Stimulated activated CD8-positive, alpha-beta memory T cell treated with anti-CD3 and anti-CD28 coated beads, Interleukin-7, amount 100 ng/mL, for 4 hours (primary cell): Measurements from ENCODE around the gene AQP7.
A peak's percentile ranks its signal among the peaks of the same experiment; 100 is the strongest.
"Not testable (repeated sequence)": the region's sequence is repeated elsewhere in the genome, so short reads cannot be mapped to it uniquely, and the experiment has no call there.

Source experiments
- DNase-seq, 2 donors: peaks; one replicate each; pipeline ENCODE4 v3.0.0-alpha.2; 2020; ENCODE audit warnings: low read depth in 2 of 2

Gene AQP7

DNA sequence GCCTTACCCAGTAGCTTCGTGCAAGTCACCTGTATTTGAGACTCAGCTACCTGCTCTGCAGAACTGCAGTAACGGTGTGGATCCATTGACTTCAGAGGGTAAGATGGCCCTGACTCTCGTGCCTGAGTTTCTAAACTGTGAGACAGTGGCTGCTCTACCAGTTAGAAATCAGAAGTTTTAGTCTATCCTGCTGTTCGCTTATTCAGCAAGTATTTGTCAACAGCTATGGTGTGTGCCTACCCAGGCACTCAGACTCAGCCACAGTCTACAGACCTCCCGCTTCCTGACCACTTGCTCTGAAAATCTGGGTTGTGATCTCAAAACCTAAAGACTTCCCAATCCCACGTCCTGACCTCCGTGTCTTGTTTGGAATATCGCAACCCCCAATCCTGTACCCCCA lies 31.5 kb upstream of the AQP7 start:
- DNase-seq = no peak

DNA sequence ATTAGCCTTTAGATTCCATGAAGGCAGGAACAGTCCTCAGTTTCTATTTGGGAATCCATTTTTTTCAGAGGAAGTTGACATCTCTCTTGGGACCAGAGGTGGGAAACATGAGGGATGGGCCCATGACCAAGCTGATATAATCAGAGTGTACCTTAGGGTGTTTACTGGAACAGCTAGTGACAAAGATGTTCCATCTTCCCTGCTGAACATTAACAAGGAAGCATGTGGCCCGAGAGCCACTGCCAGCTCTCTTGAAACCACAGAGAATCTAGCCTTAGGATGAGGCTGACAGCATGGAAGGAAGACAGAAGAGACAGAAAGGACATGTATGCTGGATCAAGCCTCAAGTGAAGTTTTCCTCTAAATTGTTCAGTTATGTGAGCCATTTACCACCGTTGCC lies 29.1 kb upstream of the AQP7 start:
- DNase-seq = no peak

DNA sequence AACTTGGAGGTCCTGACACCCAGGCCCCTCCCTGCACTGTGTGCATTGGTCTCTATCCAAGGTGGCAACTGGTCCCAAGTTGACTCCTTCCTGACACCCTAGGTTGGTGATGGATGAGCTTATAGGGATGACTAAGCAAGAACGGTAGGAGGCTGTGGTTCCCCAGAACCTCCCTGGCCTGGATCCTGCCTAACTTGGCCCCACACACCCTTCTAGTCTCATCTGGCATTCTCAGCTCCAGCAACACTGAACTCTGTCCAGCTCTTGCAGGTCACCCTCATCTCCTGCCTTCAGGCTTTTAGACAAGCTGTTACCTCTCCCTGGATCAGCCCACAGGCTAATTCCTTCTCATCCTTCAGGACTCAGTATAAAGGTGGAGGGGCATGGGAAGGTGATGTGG lies 28.6 kb upstream of the AQP7 start:
- no peak for DNase-seq

DNA sequence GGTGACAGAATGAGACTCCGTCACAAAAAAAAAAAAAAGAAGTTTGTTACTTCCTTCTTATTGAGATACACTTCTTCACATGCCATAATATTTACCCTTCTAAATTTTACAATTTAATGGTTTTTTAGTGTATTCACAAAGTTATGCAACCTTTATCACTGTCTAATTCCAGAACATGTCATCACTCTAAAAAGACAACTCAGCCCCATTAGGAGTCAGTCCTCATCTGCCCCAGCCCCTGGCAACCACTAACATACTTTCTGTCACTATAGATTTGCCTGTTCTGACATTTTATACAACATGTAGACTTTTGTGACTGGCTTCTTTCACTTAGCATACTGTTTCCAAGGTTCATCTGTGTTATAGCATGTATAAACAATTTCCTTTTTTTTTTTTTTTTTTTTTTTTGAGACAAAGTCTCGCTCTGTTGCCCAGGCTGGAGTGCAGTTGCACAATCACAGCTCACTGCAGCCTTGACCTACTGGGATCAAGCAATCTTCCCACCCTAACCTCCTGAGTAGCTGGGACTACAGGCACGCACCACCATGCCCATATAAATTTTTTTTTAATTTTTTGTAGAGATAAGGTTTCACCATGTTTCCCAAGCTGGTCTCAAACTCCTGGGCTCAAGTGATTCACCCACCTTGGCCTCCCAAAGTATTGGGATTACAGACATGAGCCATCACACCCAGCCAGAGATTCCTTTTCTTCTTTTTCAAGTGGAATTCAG lies 27.1 kb upstream of the AQP7 start:
- DNase-seq = no peak

DNA sequence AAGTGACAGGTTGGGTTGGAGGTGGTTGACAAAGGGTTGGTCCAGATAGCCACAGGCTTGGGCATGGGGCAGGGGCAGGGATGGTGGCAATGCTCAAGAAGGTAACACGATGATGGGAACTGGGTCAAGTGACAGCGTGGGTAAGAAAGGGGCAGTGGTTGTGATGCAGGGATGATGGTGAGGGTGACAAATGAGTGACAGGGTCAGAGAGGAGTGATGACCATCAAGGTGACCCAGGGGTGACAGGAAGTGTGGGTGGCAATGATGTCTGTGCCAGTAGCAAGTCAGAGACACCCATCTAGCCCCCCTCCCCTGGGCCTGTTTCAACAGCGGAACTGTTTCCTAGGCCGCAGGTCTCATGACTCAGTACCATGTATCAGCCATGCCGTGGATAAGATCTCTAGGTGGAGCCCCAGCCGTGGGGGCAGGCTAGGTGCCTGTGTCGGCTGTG lies 24.5 kb upstream of the AQP7 start:
- DNase-seq = peak in 1 of 2 donors; percentile 14

DNA sequence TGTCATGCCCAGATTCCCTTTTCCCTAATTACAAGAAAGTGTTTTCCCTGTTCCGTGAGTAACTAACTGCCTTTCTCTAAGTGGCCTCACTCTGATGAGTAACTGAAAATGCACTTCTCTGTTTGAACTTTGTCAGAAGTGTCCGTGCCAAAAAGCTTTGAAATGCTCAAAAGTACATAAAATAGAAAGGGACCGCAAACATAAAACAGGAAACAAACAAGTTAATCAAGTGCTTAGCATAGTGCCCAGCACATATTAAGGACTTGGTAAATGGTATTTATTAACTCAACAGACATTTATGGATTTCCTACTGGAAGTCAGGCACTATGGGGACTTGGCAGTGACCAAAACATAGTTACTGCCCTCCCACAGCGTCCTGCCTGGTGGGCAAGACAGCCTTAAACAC lies 22.8 kb upstream of the AQP7 start:
- DNase-seq = no peak

DNA sequence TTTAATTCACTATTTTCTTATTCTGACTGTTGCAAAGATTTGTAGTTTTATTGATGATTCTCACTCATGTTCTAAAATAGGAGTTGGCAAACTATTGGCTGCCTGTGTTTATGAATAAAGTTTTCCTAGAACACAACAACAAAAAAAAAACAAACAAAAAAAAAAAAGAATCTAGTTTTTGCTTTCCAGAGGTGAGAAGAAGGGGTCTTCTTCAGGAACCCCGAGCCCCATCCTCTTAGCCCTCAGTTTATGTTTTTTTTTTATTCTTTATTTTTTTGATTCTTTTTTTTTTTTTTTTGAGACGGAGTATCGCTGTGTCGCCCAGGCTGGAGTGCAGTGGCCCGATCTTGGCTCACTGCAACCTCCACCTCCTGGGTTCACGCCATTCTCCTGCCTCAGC lies 22.1 kb upstream of the AQP7 start:
- DNase-seq = not testable (repeated sequence)

DNA sequence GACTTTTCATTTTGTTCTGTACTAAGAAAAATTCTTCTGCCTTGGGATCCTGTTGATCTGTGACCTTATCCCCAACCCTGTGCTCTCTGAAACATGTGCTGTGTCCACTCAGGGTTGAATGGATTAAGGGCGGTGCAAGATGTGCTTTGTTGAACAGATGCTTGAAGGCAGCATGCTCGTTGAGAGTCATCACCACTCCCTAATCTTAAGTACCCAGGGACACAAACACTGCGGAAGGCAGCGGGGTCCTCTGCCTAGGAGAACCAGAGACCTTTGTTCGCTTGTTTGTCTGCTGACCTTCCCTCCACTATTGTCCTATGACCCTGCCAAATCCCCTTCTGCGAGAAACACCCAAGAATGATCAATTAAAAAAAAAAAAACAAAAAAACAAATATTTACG lies 21.7 kb upstream of the AQP7 start:
- DNase-seq = not testable (repeated sequence)

DNA sequence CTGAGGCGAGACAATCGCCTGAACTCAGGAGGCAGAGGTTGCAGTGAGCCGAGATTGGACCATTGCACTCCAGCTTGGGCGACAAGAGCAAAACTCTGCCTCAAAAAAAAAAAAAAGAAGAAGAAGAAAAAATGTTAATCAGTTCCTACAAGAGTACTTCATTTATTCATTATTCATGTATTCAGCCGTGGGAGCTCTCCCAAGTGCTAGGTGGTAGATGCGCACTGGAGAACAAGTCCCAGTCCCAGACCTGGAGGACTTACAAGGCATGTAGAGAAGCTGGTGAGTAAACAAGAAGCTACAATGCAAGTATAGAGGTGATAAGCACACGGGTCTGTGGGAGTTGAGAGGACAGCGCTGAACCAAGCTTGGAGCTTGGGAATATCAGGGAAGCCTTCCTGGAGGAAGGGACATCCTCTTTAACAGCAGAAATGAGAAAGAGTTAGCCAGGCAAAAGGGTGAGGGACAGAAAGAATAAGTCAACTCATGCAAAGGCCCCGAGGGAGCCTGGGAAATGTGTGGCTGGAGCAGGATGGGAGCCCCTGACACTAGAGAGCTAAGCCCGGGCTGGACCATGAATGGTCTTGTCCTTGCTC lies 17.4 kb upstream of the AQP7 start:
- DNase-seq = no peak

DNA sequence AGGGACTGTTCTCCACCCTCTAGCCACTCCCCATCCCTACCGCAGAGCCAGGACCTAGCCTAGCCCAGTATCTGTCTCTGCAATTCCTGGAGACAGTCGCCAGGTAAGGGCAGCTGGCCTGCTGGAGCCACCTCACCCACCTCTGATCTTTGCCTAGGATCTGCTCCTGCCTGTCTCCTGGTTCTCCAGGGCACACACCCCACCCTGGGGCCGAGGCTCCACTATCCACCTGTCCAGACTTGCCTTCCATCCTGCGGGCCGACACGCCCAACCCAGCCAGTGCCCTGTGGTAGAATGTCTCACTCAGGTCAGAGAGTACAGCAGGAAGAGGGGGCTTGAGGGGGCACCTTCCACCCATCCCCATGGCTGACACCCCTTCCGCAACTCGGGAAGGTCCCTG lies 15.7 kb upstream of the AQP7 start:
- no peak for DNase-seq

DNA sequence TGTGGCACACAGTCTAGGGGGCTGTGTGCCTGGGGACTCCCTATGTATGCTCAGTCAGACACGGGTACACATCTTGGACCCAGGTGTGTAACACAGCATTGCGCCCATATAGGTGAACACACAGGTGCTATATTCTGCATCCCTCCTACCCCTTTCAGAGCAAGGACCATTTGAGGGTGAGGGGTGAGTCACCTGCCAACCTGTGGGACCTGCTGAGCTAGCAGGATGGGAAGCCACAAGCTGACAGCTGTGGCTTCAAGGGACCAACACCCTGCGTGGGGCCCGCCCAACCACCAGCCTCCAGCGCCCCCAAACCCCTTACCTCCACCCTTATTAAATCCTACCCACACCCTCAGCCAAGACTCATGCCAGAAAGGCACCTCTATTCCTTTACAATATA lies 14.6 kb upstream of the AQP7 start:
- DNase-seq = peak; percentile 12 to 25

DNA sequence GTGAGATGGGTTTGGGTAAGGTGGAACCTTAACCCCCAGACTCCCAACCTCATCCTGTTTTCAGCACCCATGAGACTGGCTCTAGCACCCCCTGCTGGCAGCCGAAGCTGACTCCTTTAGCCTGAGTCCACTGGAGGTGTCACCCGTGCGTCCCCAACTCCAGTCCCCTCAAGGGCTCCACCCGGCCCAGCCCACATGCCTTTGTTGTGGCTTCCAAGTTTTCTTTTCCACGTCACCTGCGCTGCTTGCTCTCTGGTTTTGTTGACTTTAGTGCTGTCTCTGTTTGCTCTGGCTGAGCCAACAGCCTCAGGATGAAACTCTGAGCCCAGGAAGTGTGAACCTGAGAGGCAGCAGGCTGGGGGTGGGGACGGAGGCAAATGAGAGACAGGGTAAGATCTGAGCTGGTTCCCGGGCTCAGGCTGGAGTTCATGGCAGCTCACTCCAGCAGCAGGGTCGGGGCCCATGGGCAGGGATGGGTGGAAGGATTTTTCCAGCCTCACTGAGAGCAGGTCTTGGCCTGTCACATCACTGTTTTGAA lies 13.2 kb upstream of the AQP7 start:
- peak; percentile 55 to 66 for DNase-seq

DNA sequence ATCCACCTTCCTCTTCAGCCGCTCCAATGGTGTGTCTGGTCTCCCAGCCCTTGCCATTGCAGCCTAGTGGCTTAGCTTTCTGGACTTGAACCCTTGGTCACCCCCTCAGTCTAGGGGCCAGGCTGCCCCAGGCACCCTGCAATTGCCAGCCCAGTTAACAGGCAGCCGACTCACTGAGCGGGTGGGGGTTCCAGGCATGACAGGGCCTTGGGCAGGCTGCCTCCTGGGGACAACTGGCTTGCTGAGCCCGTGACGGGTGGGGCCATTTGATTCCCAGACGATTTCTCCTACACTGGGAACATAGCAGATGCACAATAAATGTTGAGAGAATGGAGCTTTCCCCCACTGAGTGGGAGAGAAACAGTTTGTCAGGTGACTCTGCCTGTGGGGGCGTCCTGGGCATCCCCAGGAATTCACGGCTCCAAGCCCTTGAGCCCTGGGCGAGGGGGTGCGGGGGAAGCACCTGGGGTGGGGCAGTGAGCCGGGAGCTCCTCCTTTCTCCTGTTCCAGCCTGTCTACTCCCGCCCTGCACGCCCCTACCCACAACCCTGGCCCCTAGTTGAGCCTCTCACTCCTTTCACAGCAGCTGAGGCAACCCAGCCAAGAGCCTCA lies 12.6 kb upstream of the AQP7 start:
- no peak for DNase-seq

DNA sequence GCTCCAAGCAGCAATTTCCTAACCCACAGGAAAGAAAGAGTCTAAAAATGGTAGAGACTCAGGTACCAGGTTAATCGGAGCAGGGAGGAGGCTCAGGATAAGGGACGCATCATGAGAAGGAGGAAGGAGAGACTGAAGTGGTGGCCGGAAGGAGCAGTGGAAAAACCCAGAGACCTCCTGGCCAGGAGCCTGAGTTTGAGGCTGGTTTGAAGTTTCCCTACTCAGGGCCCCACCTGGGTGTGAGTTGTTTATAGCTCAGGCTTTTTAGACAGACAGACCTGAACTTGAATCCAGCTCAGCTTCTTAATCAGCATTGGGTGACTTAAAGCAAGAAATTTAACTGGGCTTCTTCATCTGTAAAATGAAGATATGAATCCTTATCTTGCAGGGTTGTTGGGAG lies 11.9 kb upstream of the AQP7 start:
- no peak for DNase-seq

DNA sequence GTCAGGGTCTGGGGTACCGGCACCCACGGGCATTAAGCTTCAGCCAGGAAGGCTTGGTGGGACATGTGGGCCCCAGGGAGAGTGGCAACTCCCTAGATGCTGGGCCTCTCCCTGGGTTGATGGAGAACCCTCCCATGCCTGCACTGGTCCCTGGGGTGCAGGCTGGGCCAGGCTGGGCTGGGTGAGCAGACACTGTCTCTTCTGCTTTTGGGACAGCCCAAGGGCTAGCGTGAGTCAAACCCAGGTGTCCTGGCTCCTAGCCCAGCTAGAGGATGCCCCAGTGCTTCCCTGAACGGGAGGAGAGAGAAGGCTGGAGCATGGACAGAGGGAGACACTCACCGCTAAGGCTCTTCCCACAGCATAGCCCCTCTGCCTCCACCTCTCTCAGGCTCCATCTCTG lies 5.7 kb upstream of the AQP7 start:
- DNase-seq = no peak

DNA sequence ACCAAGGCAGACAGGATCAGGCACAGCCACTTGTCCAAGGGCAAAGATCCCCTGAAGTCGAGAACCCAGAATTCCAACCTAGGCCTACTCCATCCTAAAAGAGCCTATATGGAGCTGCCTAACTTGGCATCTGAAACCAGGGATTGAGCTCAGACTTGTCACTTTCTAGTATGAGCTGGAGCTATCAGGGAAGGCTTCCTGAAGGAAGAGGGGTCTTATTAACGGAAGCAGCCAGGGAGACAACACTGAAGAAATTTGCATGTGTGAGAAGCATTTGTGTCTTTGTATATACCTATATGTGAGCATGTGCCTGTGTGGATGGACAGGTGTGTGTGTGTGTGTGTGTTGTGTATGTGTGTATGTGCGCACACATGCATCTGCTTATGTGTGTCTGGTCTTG lies 4.7 kb upstream of the AQP7 start:
- no peak for DNase-seq

DNA sequence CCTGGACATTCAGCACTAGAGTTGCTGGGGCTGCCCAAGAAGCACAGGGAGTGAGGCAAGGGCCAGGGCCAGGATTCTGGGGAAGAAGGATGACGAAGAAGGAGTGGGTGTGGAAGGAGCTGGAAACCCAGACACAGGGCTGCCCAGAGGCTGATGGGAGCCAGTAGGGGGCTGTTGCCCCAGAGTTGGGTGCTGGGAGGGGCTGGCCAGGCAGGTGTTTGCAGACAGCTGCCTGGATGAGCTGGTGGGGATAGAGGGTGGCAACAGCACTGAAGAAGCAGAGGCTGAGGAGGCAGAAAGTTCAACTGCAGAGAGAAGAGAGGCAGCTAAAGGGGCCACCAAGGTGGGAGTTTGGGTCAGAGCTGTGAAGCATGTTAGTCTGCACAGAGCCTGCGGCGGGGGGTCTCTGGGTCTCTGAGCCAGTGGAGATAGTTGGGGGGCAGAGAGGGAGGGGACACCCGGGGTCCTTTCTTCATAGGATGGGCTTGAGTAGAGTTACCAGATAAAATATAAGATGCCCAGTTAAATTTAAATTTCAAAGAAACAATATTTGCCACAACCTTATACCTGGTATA lies 2.5 kb upstream of the AQP7 start:
- DNase-seq = no peak

DNA sequence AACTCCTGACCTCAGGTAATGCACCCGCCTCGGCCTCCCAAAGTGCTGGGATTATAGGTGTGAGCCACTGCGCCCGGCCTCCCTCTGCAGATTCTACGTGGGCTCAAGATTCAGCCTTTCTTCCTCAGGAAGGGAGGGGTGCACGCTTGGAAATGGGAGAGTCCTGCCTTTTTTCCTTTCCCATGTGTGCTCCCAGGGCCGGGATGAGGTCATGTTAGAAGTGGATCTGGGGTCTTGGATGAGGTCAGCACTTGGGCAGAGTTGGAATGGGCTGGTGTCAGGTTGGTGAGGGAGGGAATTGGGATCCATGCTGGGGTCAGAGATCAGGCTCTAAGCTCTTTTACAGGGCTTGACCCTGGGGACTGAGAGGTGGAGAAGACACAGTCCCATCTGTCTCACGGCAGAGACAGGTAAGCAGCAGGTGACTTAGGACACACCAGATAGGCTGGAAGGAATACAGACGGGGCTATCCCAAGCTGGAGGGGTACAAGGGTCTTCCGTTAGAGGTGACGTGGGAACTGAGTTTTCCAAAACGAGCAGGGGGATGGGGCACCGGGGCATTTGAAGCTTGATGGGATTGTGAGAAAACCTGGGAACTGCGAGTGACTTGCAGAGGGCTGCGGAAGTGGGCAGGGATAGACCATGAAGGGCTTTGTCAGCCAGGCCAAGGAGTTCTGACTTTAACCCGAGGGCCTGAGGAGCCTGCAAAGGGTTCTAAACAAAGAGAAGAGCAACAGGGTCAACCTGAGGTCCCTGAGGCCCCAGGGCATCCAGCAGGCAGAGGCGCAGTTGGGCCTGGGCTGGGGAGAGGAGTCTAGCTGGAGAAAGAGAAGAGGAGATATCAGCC lies 1.8 kb upstream of the AQP7 start:
- no peak for DNase-seq

DNA sequence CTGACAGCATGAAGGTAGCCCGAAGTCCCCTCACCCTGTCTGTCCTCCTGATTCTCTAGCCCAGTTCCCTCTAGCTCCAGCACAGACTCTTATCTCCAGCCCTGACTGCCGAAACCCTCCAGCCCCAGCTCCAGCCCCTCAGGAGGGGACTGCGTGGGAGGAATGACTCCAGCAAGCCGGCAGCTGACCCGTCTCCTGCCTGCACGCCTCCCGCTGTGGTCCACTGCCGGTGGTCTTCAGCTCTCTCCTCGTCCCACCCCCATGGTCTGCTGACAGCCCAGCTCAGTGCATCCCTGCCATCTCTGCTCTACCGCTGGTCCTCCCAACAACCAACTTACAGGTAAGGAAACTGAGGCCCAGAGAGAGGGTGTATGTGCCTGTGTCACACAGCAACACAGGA lies 559 bp downstream of the AQP7 start:
- not testable (repeated sequence) for DNase-seq

DNA sequence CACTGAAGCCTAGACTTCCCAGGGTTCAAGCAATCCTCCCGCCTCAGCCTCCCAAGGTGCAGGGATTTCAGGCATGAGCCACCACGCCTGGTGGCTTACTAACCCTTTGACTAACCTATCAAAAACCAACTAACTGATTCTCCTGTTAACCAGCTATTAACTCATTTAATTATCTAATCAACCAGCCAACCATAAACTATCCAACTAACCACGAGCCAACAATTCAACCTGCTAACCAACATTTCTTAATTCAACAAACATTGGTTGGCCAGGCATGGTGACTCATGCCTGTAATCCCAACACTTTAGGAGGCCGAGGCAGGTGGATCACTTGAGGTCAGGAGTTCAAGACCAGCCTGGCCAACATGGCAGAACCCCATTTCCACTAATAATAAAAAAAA lies 3.3 kb downstream of the AQP7 start:
- not testable (repeated sequence) for DNase-seq

DNA sequence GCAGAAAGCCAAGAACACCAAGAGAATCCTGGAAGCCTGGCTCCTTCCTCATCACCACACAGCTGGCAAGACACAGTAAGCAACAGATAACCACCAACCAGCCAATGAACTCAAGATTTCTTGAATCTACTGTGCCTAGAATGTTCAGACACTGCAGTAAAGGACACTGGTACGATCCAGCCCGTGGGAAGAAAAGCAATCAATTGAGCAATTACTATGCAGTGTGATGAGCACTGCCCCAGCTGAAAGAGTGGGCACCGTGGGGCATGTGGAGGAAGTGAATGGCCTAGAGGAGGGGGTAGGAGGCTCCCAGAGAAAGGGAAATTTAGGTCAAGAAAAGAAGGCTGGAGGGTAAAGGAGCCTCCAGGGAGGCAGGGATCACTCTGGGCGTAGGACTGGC lies 4.6 kb downstream of the AQP7 start:
- not testable (repeated sequence) for DNase-seq
